Inflammatory macrophage treated with lipopolysaccharide for 1 hour (primary cell): ENCODE results near the gene MTA3.

Experiments used
- DNase-seq, 2 donors: peaks; one replicate each; pipeline ENCODE4 v3.0.0-alpha.2; 2020 to 2022

The MTA3 gene

GRCh38 chr2:42736598-42737322 is 168.3 kb downstream of the MTA3 start:
- no peak for DNase-seq

DNA sequence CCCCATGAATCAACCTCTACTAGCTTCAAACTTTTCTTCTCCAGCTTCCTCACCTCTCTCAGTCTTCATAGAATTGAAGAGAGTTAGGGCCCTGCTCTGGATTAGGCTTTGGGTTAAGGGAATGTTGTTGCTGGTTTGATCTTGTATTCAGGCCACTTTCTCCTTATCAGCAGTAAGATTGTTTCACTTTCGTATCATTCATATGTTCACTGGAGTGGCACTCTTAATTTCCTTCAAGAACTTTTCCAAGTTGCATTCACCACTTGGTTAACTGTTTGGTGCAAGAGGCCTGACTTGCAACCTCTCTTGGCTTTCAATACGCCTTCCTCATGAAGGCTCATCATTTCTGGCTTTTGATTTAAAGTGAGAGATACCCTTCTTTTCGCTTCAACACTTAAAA is 172.7 kb downstream of the MTA3 start:
- no peak for DNase-seq

DNA sequence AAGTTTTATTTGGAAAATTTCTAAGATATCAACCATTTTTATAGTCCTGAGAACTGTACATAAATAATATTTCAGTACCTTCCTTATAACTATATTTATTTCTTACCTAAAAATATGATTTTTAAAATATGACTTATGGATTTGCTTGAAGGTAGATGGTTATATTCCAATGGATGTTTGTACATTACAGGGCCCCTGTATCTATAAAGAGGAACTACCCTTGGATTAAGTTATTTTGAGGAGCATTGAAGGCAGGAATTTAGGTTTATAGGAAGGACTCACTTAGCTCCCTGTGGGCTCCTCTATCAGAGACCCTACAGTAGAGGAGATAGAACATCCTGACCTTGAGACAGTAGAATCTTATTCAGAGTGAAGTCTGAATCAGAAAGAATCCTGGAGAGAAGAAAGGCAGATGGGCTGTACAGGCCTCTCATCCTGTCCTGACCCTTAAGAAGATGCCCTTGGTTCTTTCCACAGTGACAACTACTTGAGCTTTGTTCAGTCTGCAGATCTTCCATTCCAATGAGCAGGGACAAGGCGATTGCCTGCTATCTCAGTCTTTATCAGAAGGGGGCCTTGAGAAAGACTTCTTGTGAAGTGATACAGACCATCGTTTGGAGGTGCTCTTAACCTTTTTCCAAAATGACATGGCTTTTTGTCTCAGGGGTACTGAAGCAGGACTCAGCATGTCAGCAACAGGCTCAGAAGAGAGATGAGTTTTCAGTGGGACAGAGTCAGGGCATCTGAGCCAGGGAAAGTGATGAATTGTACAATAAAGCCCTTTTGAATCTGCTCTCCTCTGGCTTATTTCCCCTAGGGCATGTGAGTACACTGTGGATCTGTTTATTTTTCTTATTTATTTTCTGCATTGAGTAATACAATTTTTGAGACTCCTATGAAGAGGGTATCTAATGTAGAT is 174.6 kb downstream of the MTA3 start:
- no peak for DNase-seq

GRCh38 chr2:42743659-42743990 is 175.2 kb downstream of the MTA3 start:
- no peak for DNase-seq

DNA sequence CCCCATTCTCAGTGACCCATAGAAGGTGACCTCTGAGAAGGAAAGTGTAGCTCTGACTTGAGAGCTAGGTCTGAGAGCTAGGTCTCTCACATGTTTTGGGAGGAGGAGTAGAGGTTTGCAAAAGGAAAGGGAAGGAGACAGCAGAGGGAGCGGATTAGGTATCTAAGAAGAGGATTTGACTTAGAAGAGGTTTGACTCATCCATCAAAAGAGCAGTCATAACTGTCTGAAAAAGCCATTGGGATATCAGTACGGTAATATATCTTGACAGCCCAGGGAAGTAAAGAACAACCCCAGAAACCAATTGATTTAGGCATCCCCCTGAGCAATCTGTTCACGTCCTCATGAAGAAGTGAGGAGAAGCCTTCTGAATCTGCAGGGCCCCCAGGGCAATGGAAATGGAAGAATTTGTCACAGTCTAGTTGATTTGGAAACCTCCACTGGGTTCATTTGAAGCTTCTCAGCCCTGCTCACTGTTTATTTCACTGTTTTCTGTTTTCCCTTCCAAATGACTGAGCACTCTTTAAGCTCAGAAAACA is 176.2 kb downstream of the MTA3 start:
- no peak for DNase-seq

DNA sequence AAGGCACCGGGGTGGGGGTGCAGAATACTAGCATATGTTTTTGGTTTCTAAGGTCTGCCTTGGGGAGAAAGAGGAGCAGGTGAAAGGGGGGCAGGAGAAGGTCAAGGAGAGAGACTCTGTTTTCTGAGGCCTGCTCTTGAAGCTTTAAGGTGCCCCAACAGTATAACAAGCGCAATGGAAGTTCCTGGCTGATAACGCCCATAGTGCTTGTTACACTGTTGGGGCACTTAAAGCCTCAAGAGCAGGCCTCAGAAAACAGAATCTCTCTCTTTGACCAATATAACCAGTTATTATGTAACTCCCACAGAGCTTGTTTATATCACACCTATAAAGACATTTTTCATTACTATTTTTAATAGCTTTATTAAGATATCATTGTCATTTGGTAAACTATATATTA is 179.0 kb downstream of the MTA3 start:
- no peak for DNase-seq

GRCh38 chr2:42748840-42749239 is 180.4 kb downstream of the MTA3 start:
- DNase-seq = no peak

GRCh38 chr2:42752314-42752713 is 183.9 kb downstream of the MTA3 start:
- DNase-seq = peak; percentile 88 to 99

GRCh38 chr2:42752816-42753813 is 184.7 kb downstream of the MTA3 start:
- peak; percentile 37 to 60 for DNase-seq

GRCh38 chr2:42754021-42754775 is 185.8 kb downstream of the MTA3 start:
- no peak for DNase-seq

DNA sequence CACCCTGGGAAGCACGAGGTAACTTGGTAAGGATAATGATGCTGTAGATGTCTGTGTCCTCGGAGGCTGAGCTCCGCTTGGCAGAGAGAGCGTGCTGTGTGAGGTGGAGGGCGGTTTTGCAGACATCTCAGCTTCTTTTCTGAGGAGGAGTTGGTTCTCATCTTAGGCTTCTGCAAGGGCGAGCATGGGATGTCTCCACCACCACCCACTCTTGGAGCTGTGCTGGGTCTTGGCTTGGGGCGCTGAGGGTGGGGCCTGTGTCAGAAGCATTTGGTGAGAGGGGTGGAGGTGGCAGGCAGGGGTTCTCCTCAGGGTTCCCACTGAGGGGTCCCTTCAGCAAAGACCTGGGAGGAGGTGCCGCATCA is 186.3 kb downstream of the MTA3 start:
- peak in 1 of 2 donors; percentile 34 for DNase-seq

- DNase-seq = peak; percentile 58 to 73
These were observed 186.9 kb downstream of the MTA3 start for GRCh38 chr2:42755191-42755880.

DNA sequence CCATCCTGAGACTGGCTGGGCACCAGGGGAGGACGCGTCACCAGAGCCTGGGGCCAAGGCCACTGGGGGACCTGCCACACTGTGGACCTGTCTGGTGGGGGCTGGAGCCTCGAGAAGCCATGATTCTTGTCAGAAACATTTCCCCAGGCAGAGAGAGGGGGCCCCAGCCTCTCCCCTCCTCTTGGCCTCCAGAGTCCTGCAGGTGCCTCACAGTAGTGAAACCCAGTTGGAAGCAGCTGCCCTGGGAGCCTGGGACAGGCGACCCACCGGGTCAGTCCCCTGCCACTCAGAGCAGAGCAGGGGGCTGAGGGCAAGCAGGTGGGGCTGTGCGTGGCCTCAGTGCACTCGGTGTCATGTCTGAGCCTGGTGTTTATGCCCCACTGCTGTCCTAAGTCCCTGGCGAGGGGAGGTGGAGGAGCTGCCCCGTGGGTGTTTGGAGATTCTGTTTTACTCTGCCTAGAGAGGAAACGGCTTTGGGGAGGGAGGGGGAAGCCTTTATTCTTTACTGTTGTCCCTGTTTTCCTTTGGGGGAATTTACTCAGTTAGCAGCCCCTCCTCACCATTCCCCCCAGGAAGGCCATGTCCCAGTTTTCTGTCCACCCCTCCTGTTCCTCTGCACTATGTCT is 187.8 kb downstream of the MTA3 start:
- DNase-seq = no peak

- peak in 1 of 2 donors; percentile 22 for DNase-seq
These were observed 188.6 kb downstream of the MTA3 start for GRCh38 chr2:42756966-42757513.

DNA sequence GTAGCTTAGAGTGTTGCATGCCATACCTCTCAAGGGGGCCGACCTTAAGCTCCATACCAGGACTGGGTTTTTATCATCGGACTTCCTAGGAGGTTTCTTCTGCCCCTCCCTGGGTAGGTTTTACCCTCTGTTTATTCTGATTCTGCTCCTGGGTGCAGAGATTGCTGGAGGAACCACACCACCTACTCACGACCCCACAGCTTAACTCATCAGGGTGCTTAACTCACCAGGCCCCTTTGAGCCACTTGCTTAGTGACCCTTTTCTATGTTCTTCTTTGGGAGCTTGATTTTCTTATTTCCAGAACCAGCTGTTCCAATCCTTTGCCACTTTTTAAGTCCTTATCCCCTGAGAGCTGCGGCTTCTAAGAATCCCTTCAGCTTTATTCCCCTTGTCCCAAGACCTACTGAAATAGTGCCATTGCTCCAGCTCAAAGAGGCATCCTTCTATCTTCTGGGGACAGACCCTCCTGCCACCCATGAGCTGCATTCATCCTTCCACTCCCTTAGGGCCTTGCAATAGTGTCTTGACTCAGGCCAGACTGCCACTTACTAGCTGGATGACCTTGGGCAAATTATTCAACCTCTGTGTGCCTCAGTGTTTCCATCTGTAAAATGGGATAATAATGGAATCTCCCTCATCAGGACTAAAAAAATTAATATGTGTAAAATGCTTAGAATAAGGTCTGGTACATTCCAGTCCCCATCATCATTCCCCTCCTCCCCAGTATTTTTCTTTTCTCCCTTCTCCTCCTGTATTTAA is 189.7 kb downstream of the MTA3 start:
- DNase-seq = no peak

DNA sequence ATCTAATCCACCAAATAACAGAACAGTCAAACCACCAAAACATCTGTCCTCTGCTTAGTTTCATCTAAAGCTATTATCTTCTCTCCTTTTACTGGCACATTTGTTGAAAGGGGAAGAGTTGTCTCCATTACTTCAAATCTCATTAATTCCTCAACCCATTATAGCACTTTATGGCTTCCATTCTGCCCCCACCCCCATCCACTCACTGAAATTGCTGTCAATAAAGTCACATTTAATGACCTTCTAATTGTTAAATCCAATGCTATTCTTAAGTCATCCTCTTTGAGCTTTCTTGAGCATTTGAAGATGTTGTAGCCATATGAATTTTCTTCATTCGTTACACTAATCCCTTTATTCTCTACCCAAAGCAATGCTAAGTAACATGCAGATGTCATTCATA is 190.3 kb downstream of the MTA3 start:
- DNase-seq = no peak

DNA sequence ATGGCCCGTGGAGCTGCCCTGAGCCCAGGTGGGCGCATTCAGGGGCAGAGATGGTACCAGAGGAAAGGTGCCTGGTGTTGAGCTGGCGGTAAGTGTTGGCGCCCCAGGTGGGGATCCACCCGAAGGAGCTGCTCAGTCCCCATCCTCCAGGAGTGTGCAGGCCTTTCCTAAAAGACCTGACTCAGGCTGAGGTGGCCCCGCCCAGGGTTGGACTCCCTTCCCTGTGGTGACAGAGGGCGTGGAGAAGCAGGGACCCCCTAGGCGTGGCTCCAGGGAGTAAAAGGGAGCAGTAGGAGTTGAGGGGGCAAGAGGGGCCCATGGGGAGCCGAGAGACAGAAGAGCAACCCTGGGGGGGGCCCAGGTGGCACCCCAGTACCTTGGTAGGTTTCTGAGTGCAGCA is 193.1 kb downstream of the MTA3 start:
- no peak for DNase-seq

DNA sequence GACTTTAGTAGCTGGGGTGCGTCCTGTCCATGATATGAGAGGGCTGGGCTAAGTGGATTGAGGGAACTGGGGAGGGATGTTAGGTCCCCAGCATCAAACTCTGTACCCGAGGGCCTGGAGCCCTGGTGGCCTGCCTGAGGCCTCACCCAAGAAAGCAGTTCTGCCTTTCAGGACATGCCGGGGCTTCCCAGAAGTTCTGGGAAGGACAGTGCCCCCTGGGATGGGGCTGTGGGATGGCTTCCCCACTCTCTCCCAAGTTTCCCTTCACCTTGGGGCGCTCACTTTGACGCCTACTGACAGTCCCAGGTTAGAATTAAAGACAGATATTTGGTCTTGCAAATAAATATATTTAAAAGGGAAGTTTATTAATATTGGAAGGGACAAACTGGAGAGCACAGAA is 193.7 kb downstream of the MTA3 start:
- DNase-seq = no peak
